ENCODE measurements around the gene GRIN3B. TPM values are rescaled to one million over a fixed set of nuclear protein-coding genes. Genes with fewer than 3 reads are reported as not detected.

The GRIN3B gene
- polyA plus RNA-seq, 1 of the 3 experiments (the other 2 are of a cell fraction): 1.5 TPM

- peak; percentile 65 for DNase-seq
- TF ChIP-seq FOXM1 (IDR thresholded peaks at IDR 0.05; ENCODE audit: low read depth): no peak
- TF ChIP-seq RCOR1 (IDR thresholded peaks at IDR 0.05; ENCODE audit: low read length): no peak
- no peak for TF ChIP-seq SMC3 (IDR thresholded peaks at IDR 0.05; ENCODE audit: low read depth, low read length)
- no peak for TF ChIP-seq FOSL2 (IDR thresholded peaks at IDR 0.05; ENCODE audit: borderline replicate concordance, low read depth)
- no peak for TF ChIP-seq RXRA (IDR thresholded peaks at IDR 0.05; ENCODE audit: borderline replicate concordance, low read depth)
- no peak for TF ChIP-seq CTCF (IDR thresholded peaks at IDR 0.05)
- TF ChIP-seq TCF12 (IDR thresholded peaks at IDR 0.05): no peak
- no peak for TF ChIP-seq PBX3 (IDR thresholded peaks at IDR 0.05)
- no peak for TF ChIP-seq TAF1 (IDR thresholded peaks at IDR 0.05; ENCODE audit: borderline replicate concordance, low read depth, low read length)
- no peak for TF ChIP-seq EP300 (IDR thresholded peaks at IDR 0.05; ENCODE audit: borderline replicate concordance in 1 of 2, low read depth in 1 of 2, low read length in 1 of 2)
- no peak for TF ChIP-seq RAD21 (IDR thresholded peaks at IDR 0.05; ENCODE audit: low read length)
- TF ChIP-seq JUND (IDR thresholded peaks at IDR 0.05): no peak
- no peak for TF ChIP-seq CHD2 (IDR thresholded peaks at IDR 0.05; ENCODE audit: low read length, partially characterized antibody)
- no peak for TF ChIP-seq MEF2A (IDR thresholded peaks at IDR 0.05; ENCODE audit: borderline replicate concordance, low read depth)
- no peak for TF ChIP-seq NFIC (IDR thresholded peaks at IDR 0.05; ENCODE audit: borderline replicate concordance)
- TF ChIP-seq USF1 (IDR thresholded peaks at IDR 0.05; ENCODE audit: borderline replicate concordance, low read depth): no peak
- TF ChIP-seq ELF1 (IDR thresholded peaks at IDR 0.05): no peak
- TF ChIP-seq SIN3A (IDR thresholded peaks at IDR 0.05; ENCODE audit: borderline replicate concordance, low read depth, low read length): no peak
- no peak for TF ChIP-seq NRF1 (IDR thresholded peaks at IDR 0.05; ENCODE audit: low read depth, low read length)
- no peak for TF ChIP-seq MAX (IDR thresholded peaks at IDR 0.05; ENCODE audit: low read depth)
- no peaks in the 10 kb centered on the region for H3K9me3 ChIP-seq
- H3K4me3 ChIP-seq (ENCODE audit: low read depth in 2 of 2, low read length in 1 of 2): no peak overlapping the region
- H3F3A ChIP-seq (replicated peaks; ENCODE audit: insufficient read depth): peaks cover 21% of the 10 kb centered on the region
- POLR2A ChIA-PET: no interaction called here
- H3K27me3 ChIP-seq (ENCODE audit: insufficient read depth): peaks cover 35% of the 10 kb centered on the region
- no peaks in the 10 kb centered on the region for H3K79me2 ChIP-seq (ENCODE audit: insufficient read depth)
- peaks cover 0 to 4% of the 10 kb centered on the region in 2 experiments; a peak in 1 of 4 replicates for H3K4me1 ChIP-seq (ENCODE audit: control insufficient read depth in 1 of 2, insufficient read depth in 2 of 2, low read depth in 1 of 2, low read length in 1 of 2)
- H3K9me2 ChIP-seq: no peaks in the 10 kb centered on the region
- H3K9ac ChIP-seq: no peak overlapping the region
- CTCF ChIA-PET: interaction anchor here (0.9 to 2.0 kb wide), 4 partner anchors 8 to 354 kb away, joined by 3 to 6 read pairs (median 4); partner anchors contain the start of gene WDR18
- H3K36me3 ChIP-seq (replicated peaks in 1 of 2; ENCODE audit: control insufficient read depth in 1 of 2, insufficient read depth in 2 of 2, low read length in 1 of 2): no peaks in the 10 kb centered on the region
- no peak overlapping the region for H3K27ac ChIP-seq (ENCODE audit: low read depth in 2 of 2, low read length in 1 of 2)
- no CpG with 5 or more reads among the region's 37 CpGs for WGBS (ENCODE audit: low lambda C conversion rate)
- no peak overlapping the region for H3K4me2 ChIP-seq
- H4K20me1 ChIP-seq (ENCODE audit: insufficient read depth): no peaks in the 10 kb centered on the region
- H2AFZ ChIP-seq (ENCODE audit: low read depth): no peak overlapping the region
These were observed 3.1 kb downstream of the GRIN3B start for GRCh38 chr19:1003283-1003682.
